OCI-LY1 (cell line): ENCODE measurements around the gene AIP.

Experiments
- H2AFZ ChIP-seq: fragments of 200-600 bp; sonication (generic), shearing (Covaris generic); 2 replicates; pipeline ENCODE4 v1.6.0; 2014; ENCODE audit warnings: antibody characterized with exemption, mild to moderate bottlenecking, low read length
- H3F3A ChIP-seq: fragments of 200-600 bp; sonication (generic), shearing (Covaris generic); 2 replicates; pipeline ENCODE4 v1.6.0; 2014; ENCODE audit warnings: mild to moderate bottlenecking, antibody characterized with exemption, low read length, moderate library complexity; ENCODE audit not compliant: insufficient read depth
- H3K27ac ChIP-seq: fragments of 200-600 bp; sonication (generic); 2 replicates; pipeline ENCODE4 v1.5.1; 2014; ENCODE audit warnings: low read length, mixed run types, mild to moderate bottlenecking, low read depth; ENCODE audit not compliant: poor library complexity, severe bottlenecking
- H3K27me3 ChIP-seq: fragments of 200-600 bp; sonication (generic); 2 replicates; pipeline ENCODE4 v1.6.0; 2014; ENCODE audit warnings: antibody characterized with exemption, mild to moderate bottlenecking, low read length, moderate library complexity; ENCODE audit not compliant: insufficient read depth
- H3K36me3 ChIP-seq: fragments of 200-600 bp; sonication (generic); 2 replicates; pipeline ENCODE4 v1.6.1; 2014; ENCODE audit warnings: mild to moderate bottlenecking, antibody characterized with exemption, low read length, moderate library complexity, mixed read lengths; ENCODE audit not compliant: insufficient read depth
- H3K4me1 ChIP-seq: fragments of 200-600 bp; sonication (generic); 2 replicates; pipeline ENCODE4 v1.5.1; 2014; ENCODE audit warnings: mild to moderate bottlenecking, low read length, moderate library complexity; ENCODE audit not compliant: insufficient read depth, severe bottlenecking
- H3K4me2 ChIP-seq: fragments of 200-600 bp; sonication (generic), shearing (Covaris generic); 2 replicates; pipeline ENCODE4 v1.6.1; 2014; ENCODE audit warnings: low read length
- H3K4me3 ChIP-seq: fragments of 200-600 bp; sonication (generic); 2 replicates; pipeline ENCODE4 v1.5.1; 2014; ENCODE audit warnings: low read length, low read depth, mild to moderate bottlenecking, mixed read lengths; ENCODE audit not compliant: poor library complexity, severe bottlenecking
- H3K79me2 ChIP-seq: fragments of 200-600 bp; shearing (Covaris generic); 2 replicates; pipeline ENCODE4 v1.6.1; 2016; ENCODE audit warnings: mixed run types, low read length, mixed read lengths; ENCODE audit not compliant: insufficient read depth
- H3K9ac ChIP-seq: fragments of 200-600 bp; sonication (generic), shearing (Covaris generic); 2 replicates; pipeline ENCODE4 v1.6.1; 2014; ENCODE audit warnings: mild to moderate bottlenecking, low read length, mixed read lengths
- H3K9me2 ChIP-seq: fragments of 200-600 bp; sonication (generic), shearing (Covaris generic); 2 replicates; pipeline ENCODE4 v1.6.1; 2014; ENCODE audit warnings: low read depth, mild to moderate bottlenecking, low read length, mixed read lengths
- H3K9me3 ChIP-seq: fragments of 200-600 bp; shearing (Covaris generic); 2 replicates; pipeline ENCODE4 v1.6.1; 2014; ENCODE audit warnings: low read length, mixed read lengths
- H4K20me1 ChIP-seq: fragments of 200-600 bp; sonication (generic), shearing (Covaris generic); 2 replicates; pipeline ENCODE4 v1.6.0; 2016; ENCODE audit warnings: mild to moderate bottlenecking, low read length; ENCODE audit not compliant: insufficient read depth
- CTCF ChIP-seq: fragments of 200-600 bp; sonication (generic), shearing (Covaris generic); IDR thresholded peaks from 2 replicates; pipeline ENCODE4 v1.5.1; 2017; ENCODE audit warnings: mild to moderate bottlenecking, antibody characterized with exemption, low read length, moderate library complexity, mixed read lengths
- EZH2 ChIP-seq: fragments of 200-600 bp; sonication (generic), shearing (Covaris generic); IDR thresholded peaks from 2 replicates; pipeline ENCODE4 v1.8.0; 2017; ENCODE audit warnings: borderline replicate concordance, mixed run types, mild to moderate bottlenecking, antibody characterized with exemption, low read length, moderate library complexity, mixed read lengths

Gene AIP

GRCh38 chr11:67492801-67493547, 10.1 kb downstream of the AIP start:
- Histone ChIP-seq H3K4me3 (no peak overlapping the region), H3K9me2 (no peaks in the 10 kb centered on the region), H3K4me2 (no peak overlapping the region), H3K9ac (no peak overlapping the region), H3K36me3 (peaks cover 72% of the 10 kb centered on the region; the same call in 1 of the 2 replicates), H3K4me1 (peaks cover 6% of the 10 kb centered on the region), H2AFZ (no peak overlapping the region), H3K27me3 (no peaks in the 10 kb centered on the region), H3K79me2 (no peaks in the 10 kb centered on the region), H3K27ac (no peak overlapping the region), H3F3A (no peaks in the 10 kb centered on the region), H4K20me1 (no peaks in the 10 kb centered on the region), H3K9me3 (no peaks in the 10 kb centered on the region)
- TF ChIP-seq CTCF = no peak
- no peak for TF ChIP-seq EZH2

- Histone ChIP-seq H3K4me1 (peaks cover 6% of the 10 kb centered on the region), H3K9me3 (no peaks in the 10 kb centered on the region), H3K36me3 (peaks cover 70% of the 10 kb centered on the region; the same call in 1 of the 2 replicates), H3K9ac (no peak overlapping the region), H3K4me3 (no peak overlapping the region), H3K79me2 (no peaks in the 10 kb centered on the region), H3F3A (no peaks in the 10 kb centered on the region), H3K9me2 (no peaks in the 10 kb centered on the region), H3K27ac (no peak overlapping the region), H2AFZ (no peak overlapping the region), H3K27me3 (no peaks in the 10 kb centered on the region), H3K4me2 (no peak overlapping the region), H4K20me1 (no peaks in the 10 kb centered on the region)
- no peak for TF ChIP-seq EZH2
- no peak for TF ChIP-seq CTCF
These were observed 10.9 kb downstream of the AIP start for GRCh38 chr11:67493548-67494370.

- TF ChIP-seq CTCF (no peak), EZH2 (no peak)
- no peaks in the 10 kb centered on the region for H3K9me3 ChIP-seq
- H3K9ac ChIP-seq = no peak overlapping the region
- peaks cover 61% of the 10 kb centered on the region; the same call in 1 of the 2 replicates for H3K36me3 ChIP-seq
- H3K4me1 ChIP-seq = peaks cover 3% of the 10 kb centered on the region
- H3K27ac ChIP-seq = no peak overlapping the region
- H3K27me3 ChIP-seq = no peaks in the 10 kb centered on the region
- no peaks in the 10 kb centered on the region for H3K79me2 ChIP-seq
- H4K20me1 ChIP-seq = no peaks in the 10 kb centered on the region
- no peak overlapping the region for H3K4me2 ChIP-seq
- H3F3A ChIP-seq = no peaks in the 10 kb centered on the region
- H2AFZ ChIP-seq = no peak overlapping the region
- no peak overlapping the region for H3K4me3 ChIP-seq
- H3K9me2 ChIP-seq = no peaks in the 10 kb centered on the region
These were observed 11.8 kb downstream of the AIP start for GRCh38 chr11:67494371-67495233.
